Large intestine (tissue), 3 donors: Measurements from ENCODE around the gene RERE. TPM values are rescaled to one million over a fixed set of nuclear protein-coding genes. Genes with fewer than 3 reads are reported as not detected.

Experiments
- DNase-seq, 2 donors: peaks; one replicate each; pipeline versions ENCODE4 v3.0.0 to v3.0.0-alpha.2; 2013
- H3K27ac ChIP-seq: one replicate; pipeline ENCODE4 v1.5.1; 2013; ENCODE audit warnings: low read length
- H3K27me3 ChIP-seq: 2 replicates; pipeline ENCODE4 v1.6.1; 2013; ENCODE audit warnings: low read length; ENCODE audit not compliant: control insufficient read depth, insufficient read depth
- H3K36me3 ChIP-seq: 2 replicates; pipeline ENCODE4 v1.6.1; 2013; ENCODE audit warnings: low read length; ENCODE audit not compliant: control insufficient read depth, insufficient read depth
- H3K4me1 ChIP-seq: one replicate; pipeline ENCODE4 v1.6.1; 2013; ENCODE audit warnings: low read length; ENCODE audit not compliant: control insufficient read depth, insufficient read depth
- H3K4me3 ChIP-seq: one replicate; pipeline ENCODE4 v1.5.1; 2013; ENCODE audit warnings: low read length
- H3K9me3 ChIP-seq: one replicate; pipeline ENCODE4 v1.6.1; 2013; ENCODE audit warnings: mild to moderate bottlenecking, low read depth, low read length, moderate library complexity; ENCODE audit not compliant: control insufficient read depth
- WGBS: methylation state at CpG from one replicate; pipeline ENCODE4 v1.1.5; 2013; ENCODE audit warnings: low lambda C conversion rate; ENCODE audit not compliant: insufficient coverage; 5-methylcytosine and 5-hydroxymethylcytosine counted together
- polyA plus RNA-seq: library from polyadenylated mRNA; unstranded; fragments of 120-200 nt; gene quantifications from one replicate; pipeline ENCODE4 v1.2.1, GENCODE V29; 2013

Gene RERE
- polyA plus RNA-seq, 1 donor = 62.3 TPM

DNA sequence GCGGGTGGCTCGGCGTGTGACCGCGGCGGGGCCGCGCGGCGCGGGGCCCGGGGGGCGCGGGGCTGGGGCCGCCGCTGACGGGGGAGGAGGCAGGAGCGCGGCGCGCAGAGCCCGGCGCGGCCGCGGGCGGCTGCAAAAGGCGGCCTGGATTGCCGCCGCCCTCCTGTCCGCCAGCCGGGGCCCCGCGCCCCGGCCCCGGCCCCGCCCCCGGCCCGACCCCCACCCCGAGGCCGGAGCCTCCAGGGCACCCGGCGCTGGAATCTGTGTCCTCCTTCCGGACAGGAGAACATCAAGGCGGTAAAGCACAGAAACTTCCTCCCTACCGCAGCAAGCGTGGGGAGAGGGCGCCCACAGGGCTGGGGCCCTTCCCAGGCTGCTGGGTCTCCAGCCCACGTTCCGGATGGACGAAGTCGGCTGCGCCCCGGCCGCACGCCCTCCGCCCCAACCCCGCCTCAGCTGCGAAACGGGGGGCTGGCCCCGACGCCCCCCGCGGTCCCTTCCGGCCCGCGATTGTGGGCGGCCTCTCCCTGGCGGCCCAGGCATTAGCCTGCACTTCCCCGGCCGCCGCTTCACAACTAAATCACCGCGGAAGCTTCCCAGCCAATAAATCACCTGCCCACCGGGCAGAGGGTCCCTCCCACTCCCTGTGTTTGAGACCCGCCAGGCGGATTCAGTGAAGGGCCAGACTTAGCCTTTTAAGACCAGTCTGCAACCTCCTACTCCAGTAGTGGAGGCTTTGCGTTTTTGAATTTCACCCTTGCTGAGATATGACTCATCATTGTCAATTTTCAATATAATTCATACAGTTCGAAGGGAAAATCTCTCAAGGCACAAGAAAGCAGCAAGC lies 393.5 kb downstream of the RERE start:
- Histone ChIP-seq H3K27me3 (no peaks in the 10 kb centered on the region), H3K9me3 (no peaks in the 10 kb centered on the region), H3K36me3 (peaks cover 6% of the 10 kb centered on the region), H3K27ac (peak overlapping the region; percentile 94), H3K4me3 (peak overlapping the region; percentile 61), H3K4me1 (peaks cover 34% of the 10 kb centered on the region)
- peak; percentile 55 to 88 for DNase-seq
- no CpG with 5 or more reads among the region's 79 CpGs for WGBS

DNA sequence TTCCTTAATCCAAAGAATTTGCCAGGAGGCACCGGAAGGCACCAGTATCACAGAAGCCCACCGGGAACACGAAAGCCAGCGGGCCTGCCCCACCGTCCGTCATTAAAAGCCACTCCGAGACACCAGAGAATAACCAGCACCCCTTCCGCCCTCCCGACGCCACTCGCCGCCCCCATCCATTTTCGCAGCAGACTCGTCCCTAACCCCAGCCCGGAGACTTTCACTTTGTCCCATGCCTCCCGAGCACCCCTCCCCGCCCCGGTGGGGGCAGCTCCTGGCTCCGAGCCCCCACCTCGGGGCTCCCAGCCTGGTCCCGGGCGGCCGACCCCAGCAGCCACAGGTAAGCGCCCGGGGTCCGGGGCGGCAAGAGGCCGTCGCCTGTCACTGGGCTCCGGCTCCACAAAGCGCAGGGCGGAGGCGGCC lies 394.2 kb downstream of the RERE start:
- peak overlapping the region; percentile 94 for H3K27ac ChIP-seq
- no CpG with 5 or more reads among the region's 33 CpGs for WGBS
- peaks cover 10% of the 10 kb centered on the region for H3K36me3 ChIP-seq
- peak in 1 of 2 donors; percentile 69 for DNase-seq
- peak overlapping the region; percentile 61 for H3K4me3 ChIP-seq
- no peaks in the 10 kb centered on the region for H3K27me3 ChIP-seq
- no peaks in the 10 kb centered on the region for H3K9me3 ChIP-seq
- H3K4me1 ChIP-seq = peaks cover 38% of the 10 kb centered on the region

DNA sequence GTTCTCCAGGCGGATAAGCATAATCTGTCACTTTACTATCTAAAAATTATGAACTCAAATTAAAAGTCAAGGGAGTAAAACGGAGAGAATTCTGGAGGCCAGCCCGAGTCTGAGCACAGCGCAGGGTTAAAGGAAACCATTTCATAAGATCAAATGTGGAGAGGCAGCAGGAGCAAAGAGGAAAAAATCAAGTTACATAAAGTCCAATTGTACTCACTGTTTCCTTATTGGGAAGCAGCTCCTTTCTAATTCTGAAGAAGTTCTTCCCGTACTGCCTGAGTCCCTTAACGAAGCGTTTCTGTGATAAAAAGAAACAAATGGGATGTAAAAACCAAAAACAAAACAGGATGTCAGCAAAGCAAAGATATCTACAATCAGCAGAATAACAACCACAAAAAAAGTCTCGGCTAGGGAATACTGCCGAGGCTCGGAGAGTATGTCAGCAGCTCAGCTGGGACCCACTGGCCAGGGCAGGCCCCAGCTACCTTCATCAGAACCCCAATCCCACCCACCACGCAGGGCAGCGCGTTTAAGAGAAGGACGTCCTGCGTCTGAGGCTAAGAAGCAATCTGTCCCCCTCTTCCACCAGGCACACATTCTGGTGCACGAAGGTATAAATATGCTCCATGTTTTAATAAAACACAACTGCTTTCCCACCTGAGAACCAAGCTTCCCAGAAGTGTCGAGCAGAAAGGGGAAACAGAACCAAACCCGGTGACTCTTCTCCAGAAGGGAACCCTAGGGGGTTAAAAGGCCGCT lies 394.8 kb downstream of the RERE start:
- peak in 1 of 2 donors; percentile 52 for DNase-seq
- 2% methylated on average over 6 of the region's 19 CpGs for WGBS
- peak overlapping the region; percentile 61 for H3K4me3 ChIP-seq

DNA sequence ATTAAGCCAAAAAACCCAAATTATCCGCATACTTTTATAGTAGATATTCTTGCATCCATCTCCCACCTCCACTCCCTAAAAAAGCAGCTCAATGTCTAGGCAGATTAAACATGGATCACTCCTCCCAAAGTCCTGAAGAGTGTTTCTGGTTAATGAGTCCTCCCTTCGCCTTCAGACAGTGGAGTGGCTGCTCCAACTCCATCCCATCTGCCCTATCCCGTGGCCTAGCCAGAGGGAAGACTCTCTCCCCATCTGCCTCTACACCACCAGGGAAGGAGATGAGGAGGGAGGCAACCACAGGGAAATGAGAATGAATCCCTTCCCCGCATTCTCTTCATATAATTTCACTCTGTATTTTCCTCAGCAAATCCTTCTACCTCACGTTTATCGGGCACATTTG lies 395.7 kb downstream of the RERE start:
- peaks cover 51% of the 10 kb centered on the region for H3K4me1 ChIP-seq
- H3K4me3 ChIP-seq = peak overlapping the region; percentile 61
- H3K9me3 ChIP-seq = no peaks in the 10 kb centered on the region
- H3K36me3 ChIP-seq = peaks cover 18% of the 10 kb centered on the region
- peak overlapping the region; percentile 94 for H3K27ac ChIP-seq
- WGBS = 60% methylated on average over 1 of the region's 6 CpGs
- DNase-seq = no peak
- H3K27me3 ChIP-seq = no peaks in the 10 kb centered on the region

More for the DNA sequence above, 394.8 kb downstream of the RERE start:
- H3K9me3 ChIP-seq = no peaks in the 10 kb centered on the region
- peak overlapping the region; percentile 94 for H3K27ac ChIP-seq
- peaks cover 44% of the 10 kb centered on the region for H3K4me1 ChIP-seq
- H3K27me3 ChIP-seq = no peaks in the 10 kb centered on the region
- H3K36me3 ChIP-seq = peaks cover 14% of the 10 kb centered on the region

DNA sequence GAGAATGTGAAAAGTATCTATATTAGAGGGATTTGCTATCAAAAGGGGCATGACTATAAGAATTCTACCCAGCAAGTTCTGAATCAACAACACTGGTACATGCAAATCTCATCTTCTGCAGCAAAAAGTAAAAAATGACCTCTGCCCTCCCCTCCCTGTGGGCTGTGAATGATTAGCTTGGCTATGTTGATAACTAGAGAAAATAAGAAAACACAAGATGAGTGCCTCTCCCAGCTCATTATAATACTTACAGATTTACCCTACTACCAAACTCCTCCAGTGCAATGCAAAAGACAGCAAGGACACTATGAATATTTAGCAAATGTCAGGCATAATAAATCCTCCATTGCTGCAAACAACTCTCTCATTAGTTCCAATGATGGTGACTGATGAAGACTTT lies 397.1 kb downstream of the RERE start:
- DNase-seq = peak; percentile 59 to 86

DNA sequence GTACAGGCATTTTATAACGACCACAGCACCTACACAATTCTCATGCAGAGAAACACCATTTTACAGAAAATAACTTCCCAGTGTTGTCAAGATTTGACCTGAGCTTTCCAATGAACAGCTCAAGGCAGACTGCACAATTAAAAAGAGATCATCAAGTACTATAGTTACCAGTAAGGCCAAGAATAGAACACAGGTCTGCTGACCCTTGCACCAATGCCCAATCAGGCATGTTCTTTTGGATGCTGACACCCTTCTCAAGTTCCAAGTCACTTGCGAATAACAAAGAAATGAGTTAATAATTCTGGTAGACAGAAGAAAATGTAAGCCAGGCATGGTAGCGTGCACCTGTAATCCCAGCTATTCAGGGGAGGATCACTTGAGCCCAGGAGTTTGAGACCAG lies 397.6 kb downstream of the RERE start:
- no peak for DNase-seq
- Histone ChIP-seq H3K4me3 (peak overlapping the region; percentile 10), H3K27ac (peak overlapping the region; percentile 94), H3K4me1 (peaks cover 41% of the 10 kb centered on the region), H3K36me3 (peaks cover 29% of the 10 kb centered on the region), H3K27me3 (no peaks in the 10 kb centered on the region), H3K9me3 (no peaks in the 10 kb centered on the region)
- WGBS = no CpG with 5 or more reads among the region's 3 CpGs

More for the DNA sequence above, 397.1 kb downstream of the RERE start:
- Histone ChIP-seq H3K27me3 (no peaks in the 10 kb centered on the region), H3K4me3 (peak overlapping the region; percentile 61), H3K27ac (peak overlapping the region; percentile 94), H3K36me3 (peaks cover 29% of the 10 kb centered on the region), H3K4me1 (peaks cover 46% of the 10 kb centered on the region), H3K9me3 (no peaks in the 10 kb centered on the region)

DNA sequence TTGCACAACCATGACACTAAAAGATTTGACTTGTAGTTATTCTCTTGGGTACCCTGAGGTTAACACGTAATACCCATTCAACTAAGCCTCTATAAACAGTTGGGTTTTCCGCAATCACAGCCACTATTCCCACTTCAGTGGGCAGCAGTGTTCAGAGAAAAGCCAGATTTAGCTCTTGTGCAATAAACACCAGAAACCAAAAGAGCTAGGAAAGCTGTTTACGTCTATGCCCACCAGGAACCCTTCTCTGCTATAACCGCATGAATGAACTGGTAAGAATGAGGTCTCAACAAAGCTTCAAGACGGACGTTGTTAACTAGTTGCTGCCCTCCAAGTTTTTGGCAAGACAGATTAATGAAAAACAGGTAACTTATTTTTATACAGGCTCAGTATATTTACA lies 398.3 kb downstream of the RERE start:
- Histone ChIP-seq H3K9me3 (no peaks in the 10 kb centered on the region), H3K4me3 (peak overlapping the region; percentile 10), H3K4me1 (peaks cover 36% of the 10 kb centered on the region), H3K36me3 (peaks cover 31% of the 10 kb centered on the region), H3K27ac (peak overlapping the region; percentile 94), H3K27me3 (no peaks in the 10 kb centered on the region)
- no peak for DNase-seq
- WGBS = 6% methylated on average over 3 of the region's 6 CpGs

DNA sequence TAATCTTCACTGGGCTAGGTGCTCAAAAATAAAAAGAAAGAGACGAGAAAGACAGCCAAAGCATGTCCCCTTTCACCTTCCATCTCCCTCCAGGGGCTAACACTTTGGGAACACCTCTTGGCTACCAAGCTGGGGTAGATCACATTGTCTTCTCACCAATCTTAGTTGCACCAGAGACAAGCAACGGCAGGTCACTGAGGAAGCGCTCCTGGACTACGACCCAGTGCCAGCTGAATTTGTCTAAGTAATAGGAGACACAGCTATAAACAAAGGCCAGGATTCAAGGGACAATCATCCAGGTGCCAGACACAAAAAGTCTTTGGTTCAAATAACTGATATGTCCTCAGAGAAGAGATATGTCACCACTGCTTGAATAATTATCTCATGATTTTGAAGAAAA lies 399.1 kb downstream of the RERE start:
- no peak overlapping the region for H3K27ac ChIP-seq
- no peak overlapping the region for H3K4me3 ChIP-seq
- H3K36me3 ChIP-seq = peaks cover 38% of the 10 kb centered on the region
- no peak for DNase-seq
- no peaks in the 10 kb centered on the region for H3K9me3 ChIP-seq
- H3K27me3 ChIP-seq = no peaks in the 10 kb centered on the region
- no CpG with 5 or more reads among the region's 4 CpGs for WGBS
- H3K4me1 ChIP-seq = peaks cover 36% of the 10 kb centered on the region

DNA sequence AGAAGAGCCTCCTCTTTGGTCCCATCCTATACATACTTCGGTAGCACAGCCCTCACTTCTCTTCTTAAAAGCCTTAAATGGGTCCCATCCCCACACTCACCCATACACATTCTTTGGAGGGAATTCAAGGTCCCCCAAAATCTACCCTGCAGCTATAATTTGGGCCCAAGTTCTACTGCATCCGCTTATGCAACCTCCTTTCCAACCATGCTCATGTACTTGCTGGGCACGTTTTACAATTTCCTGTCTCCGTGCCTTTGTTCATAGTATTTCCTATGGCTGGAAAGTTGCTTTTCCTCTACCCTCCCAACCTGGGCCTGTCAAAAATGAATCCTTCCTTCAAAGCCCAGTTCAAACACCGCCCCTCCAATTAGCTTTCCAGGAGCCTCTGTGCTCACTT lies 399.8 kb downstream of the RERE start:
- Histone ChIP-seq H3K27ac (no peak overlapping the region), H3K27me3 (no peaks in the 10 kb centered on the region), H3K4me1 (peaks cover 40% of the 10 kb centered on the region), H3K36me3 (peaks cover 40% of the 10 kb centered on the region), H3K4me3 (no peak overlapping the region), H3K9me3 (no peaks in the 10 kb centered on the region)
- DNase-seq = no peak
- WGBS = 100% methylated on average over 1 of the region's 5 CpGs

DNA sequence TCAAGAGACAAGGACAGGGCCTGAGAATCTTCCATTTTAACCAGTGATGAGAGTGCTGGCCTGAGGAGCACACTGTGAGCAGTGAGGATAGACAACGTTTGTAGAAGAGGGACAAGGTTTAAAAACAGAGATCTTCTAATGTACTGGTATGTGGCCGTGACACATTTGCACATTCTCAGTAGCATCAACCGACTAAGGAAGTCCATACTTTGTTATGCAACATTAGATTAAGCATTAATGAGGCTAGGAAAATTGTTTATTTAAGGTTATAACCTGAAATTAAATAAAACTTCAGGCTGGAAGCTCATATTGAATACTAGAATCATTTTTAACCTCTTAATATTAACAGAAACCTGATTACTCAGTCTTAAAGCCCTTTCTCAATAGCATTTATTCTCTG lies 400.6 kb downstream of the RERE start:
- no CpG with 5 or more reads among the region's 3 CpGs for WGBS
- Histone ChIP-seq H3K9me3 (no peaks in the 10 kb centered on the region), H3K27ac (no peak overlapping the region), H3K4me1 (peaks cover 47% of the 10 kb centered on the region), H3K4me3 (no peak overlapping the region), H3K36me3 (peaks cover 42% of the 10 kb centered on the region), H3K27me3 (no peaks in the 10 kb centered on the region)
- no peak for DNase-seq
